Activated CD4-positive, alpha-beta T cell treated with anti-CD3 and anti-CD28 coated beads for 36 hours (primary cell): ENCODE measurements around the gene ANKRD31. TPM values are rescaled to one million over a fixed set of nuclear protein-coding genes. Genes with fewer than 3 reads are reported as not detected.
"Not testable (repeated sequence)": the region's sequence is repeated elsewhere in the genome, so short reads cannot be mapped to it uniquely, and the experiment has no call there.

Experiments
- ATAC-seq: fragments of 200-7000 bp; cut with Tn5 transposase; one replicate; pipeline ENCODE4 v1.10.0; 2021; ENCODE audit warnings: mild to moderate bottlenecking, moderate library complexity
- CTCF ChIA-PET: fragments of 350-600 bp; sonication (Branson Sonifier 250); formaldehyde crosslinking; loops from one replicate; lab custom pipeline; 2021; ENCODE audit warnings: antibody characterized with exemption; lab: Charles Lee
- POLR2A ChIA-PET: fragments of 350-600 bp; sonication (Branson Sonifier 250); formaldehyde crosslinking; loops from one replicate; lab custom pipeline; 2021; ENCODE audit warnings: antibody characterized with exemption, inconsistent platforms; lab: Charles Lee
- DNase-seq: peaks from one replicate; pipeline ENCODE4 v3.0.0-alpha.2; 2020
- H3K27ac Mint-ChIP-seq: one replicate; pipeline ENCODE4 v1.8.0; 2021; ENCODE audit warnings: mixed read lengths
- H3K27me3 Mint-ChIP-seq: one replicate; pipeline ENCODE4 v1.8.0; 2021; ENCODE audit warnings: mixed read lengths
- H3K36me3 Mint-ChIP-seq: one replicate; pipeline ENCODE4 v1.8.0; 2021; ENCODE audit warnings: low read depth, mixed read lengths
- H3K4me1 Mint-ChIP-seq: one replicate; pipeline ENCODE4 v1.8.0; 2021; ENCODE audit warnings: mixed read lengths
- H3K4me3 Mint-ChIP-seq: one replicate; pipeline ENCODE4 v1.8.0; 2021; ENCODE audit warnings: mild to moderate bottlenecking, moderate library complexity, mixed read lengths
- H3K9me3 Mint-ChIP-seq: one replicate; pipeline ENCODE4 v1.8.0; 2021; ENCODE audit warnings: low read depth, mixed read lengths
- intact Hi-C, 2 experiments: fragments of 100-400 bp; cut with DNase I in 1 of 2; cut with micrococcal nuclease in 1 of 2; formaldehyde crosslinking; loops; one replicate each; pipeline versions ENCODE4 v1.14.2 to v1.15.1; 2022 to 2024; cut with DNase I, micrococcal nuclease
- total RNA-seq, 2 experiments: library from RNA; stranded (reverse); gene quantifications; one replicate each; pipeline ENCODE4 v1.2.3, GENCODE V29; 2021

Gene ANKRD31
- under 1 TPM; 0.66 to 0.67 TPM for total RNA-seq

- ATAC-seq = peak; percentile 97
- Mint-ChIP-seq H3K4me3 (peak within 1 kb of the TSS; percentile 87), H3K27me3 (no peaks in the 10 kb centered on the region), H3K36me3 (no peaks in the 10 kb centered on the region), H3K27ac (peak within 1 kb of the TSS; percentile 96), H3K9me3 (no peaks in the 10 kb centered on the region), H3K4me1 (peaks cover 8% of the 10 kb centered on the region)
- POLR2A ChIA-PET = interaction anchor here (0.6 to 2.8 kb wide), 6 partner anchors 25 to 280 kb away, joined by 3 to 16 read pairs (median 6); partner anchors contain the start of genes GCNT4 and HMGCR
- intact Hi-C loops = loop anchor here (1.0 to 5.0 kb wide), 12 partner anchors 86 to 481 kb away; partner anchors contain the start of genes CERT1 (in 2 of the 2), POC5 (in 2 of the 2), POLK (in 2 of the 2) and GCNT4 (in 1 of the 2)
- peak; percentile 94 for DNase-seq
- CTCF ChIA-PET = interaction anchor here (0.6 to 3.5 kb wide), 35 partner anchors 12 to 1678 kb away, joined by 3 to 35 read pairs (median 3); partner anchors contain the start of genes GCNT4 and HMGCR
Observed at GRCh38 chr5:75236322-75237316, at the start of gene ANKRD31. Gene ANKRD31 (minus strand): TSS chr5:75236878. CDS start chr5:75236686, 192 bp downstream.

DNA sequence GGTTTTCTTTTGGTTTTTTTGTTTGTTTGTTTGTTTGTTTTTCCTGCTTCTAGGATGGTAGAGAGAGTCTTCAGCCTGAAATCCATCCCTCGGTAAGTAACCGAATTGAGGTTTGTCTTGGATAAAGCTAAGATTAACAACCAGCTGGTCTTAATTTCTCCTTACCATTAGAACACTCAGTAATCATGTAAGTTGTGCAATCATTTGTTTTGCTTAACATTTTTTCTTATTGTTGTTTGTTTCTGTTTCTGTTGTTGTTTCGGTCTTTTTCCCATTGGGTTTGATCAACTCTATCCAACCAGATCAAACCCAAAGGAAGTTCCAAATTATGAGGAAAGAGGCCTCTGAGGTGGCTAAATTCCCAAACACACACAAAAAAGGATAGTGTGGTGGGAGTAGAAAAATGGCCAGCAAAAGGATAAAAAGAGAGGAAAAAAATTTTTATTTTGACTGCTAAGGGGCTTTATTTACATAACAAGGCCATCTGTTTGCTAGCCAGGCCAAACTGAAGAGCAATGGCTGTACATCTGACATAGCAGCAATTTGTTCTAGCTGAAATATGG, 49.6 kb upstream of the ANKRD31 start:
- Mint-ChIP-seq H3K4me3 (no peak overlapping the region), H3K27me3 (peaks cover 8% of the 10 kb centered on the region)

DNA sequence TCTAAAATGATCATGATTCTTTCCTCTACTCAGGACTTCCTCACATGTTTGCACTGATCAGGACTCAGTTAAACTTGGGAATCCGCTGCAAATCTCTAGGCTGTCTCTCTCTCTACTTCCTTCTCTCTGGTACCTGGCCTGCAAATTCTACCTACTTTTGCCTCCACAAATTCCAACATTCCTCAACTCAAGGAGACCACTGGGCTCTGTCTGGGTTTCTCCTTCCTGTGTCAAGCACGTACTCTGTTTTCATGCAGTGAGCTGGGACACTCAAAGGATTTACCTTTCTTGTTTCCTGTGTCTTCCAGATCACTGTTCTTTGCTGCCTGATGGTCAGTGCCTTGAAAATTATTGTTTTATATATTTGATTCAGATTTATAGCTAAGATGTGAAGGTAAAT, 45.9 kb upstream of the ANKRD31 start:
- Mint-ChIP-seq H3K27me3 (no peaks in the 10 kb centered on the region), H3K4me1 (no peaks in the 10 kb centered on the region), H3K4me3 (no peak overlapping the region), H3K9me3 (no peaks in the 10 kb centered on the region), H3K27ac (no peak overlapping the region), H3K36me3 (no peaks in the 10 kb centered on the region)
- DNase-seq = no peak
- no peak for ATAC-seq
- POLR2A ChIA-PET = no interaction called here
- CTCF ChIA-PET = interaction anchor here (1.1 kb wide), 1 partner anchor 13 kb away, joined by 4 read pairs; no protein-coding TSS in a partner anchor
- intact Hi-C loops = no loop called here

More for the DNA sequence above, 49.6 kb upstream of the ANKRD31 start:
- CTCF ChIA-PET = interaction anchor here (0.9 to 1.1 kb wide), 2 partner anchors 12 to 28 kb away, joined by 3 read pairs; no protein-coding TSS in a partner anchor
- no peaks in the 10 kb centered on the region for H3K4me1 Mint-ChIP-seq
- intact Hi-C loops = no loop called here
- ATAC-seq = no peak
- POLR2A ChIA-PET = no interaction called here
- DNase-seq = no peak
- H3K9me3 Mint-ChIP-seq = no peaks in the 10 kb centered on the region
- H3K36me3 Mint-ChIP-seq = no peaks in the 10 kb centered on the region
- H3K27ac Mint-ChIP-seq = no peak overlapping the region

DNA sequence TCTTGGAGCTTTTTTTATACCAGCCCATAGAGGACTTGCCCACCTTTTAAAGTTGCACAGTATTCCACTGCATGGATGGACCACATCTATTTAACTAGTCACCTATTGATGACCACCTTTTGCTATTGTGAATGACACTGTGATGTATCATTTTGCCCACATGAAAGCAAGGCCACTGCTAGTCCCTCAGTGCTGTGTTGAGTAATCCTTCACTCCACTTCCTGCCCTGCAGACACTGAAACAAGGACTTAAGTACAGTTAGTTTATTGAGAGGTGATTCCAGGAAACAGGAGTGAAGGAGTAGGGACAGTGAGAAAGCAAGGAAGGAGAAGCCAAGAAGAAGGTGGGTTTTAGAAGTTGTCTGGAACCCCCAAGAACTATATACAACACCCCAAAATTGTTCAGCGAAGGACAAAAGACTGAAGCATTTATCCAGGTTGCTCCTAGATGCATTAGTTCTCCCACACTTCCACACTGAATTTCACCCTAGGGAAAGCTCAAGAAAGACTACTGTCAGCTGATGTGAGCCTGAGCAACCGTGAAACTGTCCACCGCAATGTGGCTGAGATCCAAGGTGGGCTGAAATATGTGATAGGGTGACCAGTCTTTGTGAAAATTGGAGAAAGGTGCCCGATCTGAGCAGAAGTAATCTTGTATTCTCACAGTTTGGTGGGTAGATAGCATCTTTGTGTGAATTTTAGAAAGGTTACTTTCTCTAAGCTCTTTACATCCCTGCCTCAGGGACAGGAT, 45.2 kb upstream of the ANKRD31 start:
- POLR2A ChIA-PET = interaction anchor here (0.6 kb wide), 1 partner anchor 116 kb away, joined by 4 read pairs; no protein-coding TSS in a partner anchor
- CTCF ChIA-PET = interaction anchor here (0.7 to 1.1 kb wide), 2 partner anchors 14 to 847 kb away, joined by 4 read pairs; no protein-coding TSS in a partner anchor
- no peaks in the 10 kb centered on the region for H3K27me3 Mint-ChIP-seq
- DNase-seq = no peak
- no peak for ATAC-seq
- no peak overlapping the region for H3K27ac Mint-ChIP-seq
- no peak overlapping the region for H3K4me3 Mint-ChIP-seq
- intact Hi-C loops = no loop called here
- H3K9me3 Mint-ChIP-seq = no peaks in the 10 kb centered on the region
- no peaks in the 10 kb centered on the region for H3K4me1 Mint-ChIP-seq
- H3K36me3 Mint-ChIP-seq = no peaks in the 10 kb centered on the region

- DNase-seq (no peak), ATAC-seq (no peak)
- Mint-ChIP-seq H3K36me3 (no peaks in the 10 kb centered on the region), H3K27me3 (no peaks in the 10 kb centered on the region), H3K27ac (no peak overlapping the region), H3K4me3 (no peak overlapping the region), H3K9me3 (no peaks in the 10 kb centered on the region), H3K4me1 (no peaks in the 10 kb centered on the region)
- POLR2A ChIA-PET = no interaction called here
- intact Hi-C loops = no loop called here
- CTCF ChIA-PET = interaction anchor here (0.7 kb wide), 1 partner anchor 140 kb away, joined by 3 read pairs; no protein-coding TSS in a partner anchor
Observed at GRCh38 chr5:75279321-75279720, 42.6 kb upstream of the ANKRD31 start.

GRCh38 chr5:75277463-75277862, 40.8 kb upstream of the ANKRD31 start:
- ChIA-PET POLR2A (no interaction called here), CTCF (no interaction called here)
- ATAC-seq = no peak
- no peak overlapping the region for H3K27ac Mint-ChIP-seq
- DNase-seq = no peak
- H3K36me3 Mint-ChIP-seq = no peaks in the 10 kb centered on the region
- no peaks in the 10 kb centered on the region for H3K9me3 Mint-ChIP-seq
- no peaks in the 10 kb centered on the region for H3K27me3 Mint-ChIP-seq
- no peaks in the 10 kb centered on the region for H3K4me1 Mint-ChIP-seq
- H3K4me3 Mint-ChIP-seq = no peak overlapping the region
- intact Hi-C loops = no loop called here

GRCh38 chr5:75275756-75276155, 39.1 kb upstream of the ANKRD31 start:
- H3K27me3 Mint-ChIP-seq = no peaks in the 10 kb centered on the region
- no peaks in the 10 kb centered on the region for H3K9me3 Mint-ChIP-seq
- CTCF ChIA-PET = interaction anchor here (0.8 kb wide), 1 partner anchor 46 kb away, joined by 3 read pairs; no protein-coding TSS in a partner anchor
- no peaks in the 10 kb centered on the region for H3K36me3 Mint-ChIP-seq
- no peak overlapping the region for H3K4me3 Mint-ChIP-seq
- intact Hi-C loops = no loop called here
- POLR2A ChIA-PET = no interaction called here
- ATAC-seq = no peak
- H3K4me1 Mint-ChIP-seq = no peaks in the 10 kb centered on the region
- no peak for DNase-seq
- H3K27ac Mint-ChIP-seq = no peak overlapping the region

DNA sequence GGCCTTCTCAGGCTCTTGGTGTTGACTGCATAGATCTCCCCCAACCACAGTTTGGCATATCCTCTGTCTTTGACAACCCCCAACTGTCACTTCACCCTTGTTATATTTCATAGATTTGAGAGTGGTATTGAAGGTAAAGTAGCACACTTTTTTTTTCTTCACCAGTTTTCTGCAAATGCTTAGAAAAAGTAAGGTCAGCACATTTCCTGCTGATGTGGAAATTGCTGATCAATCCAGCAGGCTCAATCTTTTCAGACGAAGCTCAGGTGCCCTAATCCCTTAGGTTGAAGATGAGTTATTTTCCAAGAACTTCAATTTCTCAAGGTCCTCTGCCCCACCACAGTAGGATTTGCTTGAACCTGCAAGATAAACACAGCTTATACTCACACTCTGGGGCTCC, 38.5 kb upstream of the ANKRD31 start:
- Mint-ChIP-seq H3K9me3 (no peaks in the 10 kb centered on the region), H3K4me1 (no peaks in the 10 kb centered on the region), H3K36me3 (no peaks in the 10 kb centered on the region), H3K4me3 (no peak overlapping the region), H3K27ac (no peak overlapping the region), H3K27me3 (no peaks in the 10 kb centered on the region)
- ChIA-PET CTCF (interaction anchor here (0.8 kb wide), 1 partner anchor 45 kb away, joined by 3 read pairs; no protein-coding TSS in a partner anchor), POLR2A (no interaction called here)
- DNase-seq (no peak), ATAC-seq (no peak)
- intact Hi-C loops = no loop called here

GRCh38 chr5:75274486-75274885, 37.8 kb upstream of the ANKRD31 start:
- no peak for ATAC-seq
- no peak for DNase-seq
- Mint-ChIP-seq H3K36me3 (no peaks in the 10 kb centered on the region), H3K4me1 (no peaks in the 10 kb centered on the region), H3K27me3 (no peaks in the 10 kb centered on the region), H3K9me3 (no peaks in the 10 kb centered on the region), H3K27ac (no peak overlapping the region), H3K4me3 (no peak overlapping the region)
- CTCF ChIA-PET = no interaction called here
- intact Hi-C loops = no loop called here
- POLR2A ChIA-PET = no interaction called here

GRCh38 chr5:75270605-75271004, 33.9 kb upstream of the ANKRD31 start:
- H3K4me1 Mint-ChIP-seq, H3K9me3 Mint-ChIP-seq, intact Hi-C loops, CTCF ChIA-PET, H3K27me3 Mint-ChIP-seq, ATAC-seq, DNase-seq, H3K4me3 Mint-ChIP-seq, H3K36me3 Mint-ChIP-seq, POLR2A ChIA-PET, H3K27ac Mint-ChIP-seq: not testable (repeated sequence)
